GM19043 (cell line): Measurements from ENCODE around the gene ZXDC.

Source experiments
- ATAC-seq: cut with Tn5 transposase; IDR thresholded peaks from one replicate; pipeline ENCODE4 v1.9.1; 2021; ENCODE audit warnings: low read depth; ENCODE audit not compliant: unreplicated experiment

Gene ZXDC

GRCh38 chr3:126419886-126420786, 55.6 kb downstream of the ZXDC start:
- ATAC-seq, result no peak

DNA sequence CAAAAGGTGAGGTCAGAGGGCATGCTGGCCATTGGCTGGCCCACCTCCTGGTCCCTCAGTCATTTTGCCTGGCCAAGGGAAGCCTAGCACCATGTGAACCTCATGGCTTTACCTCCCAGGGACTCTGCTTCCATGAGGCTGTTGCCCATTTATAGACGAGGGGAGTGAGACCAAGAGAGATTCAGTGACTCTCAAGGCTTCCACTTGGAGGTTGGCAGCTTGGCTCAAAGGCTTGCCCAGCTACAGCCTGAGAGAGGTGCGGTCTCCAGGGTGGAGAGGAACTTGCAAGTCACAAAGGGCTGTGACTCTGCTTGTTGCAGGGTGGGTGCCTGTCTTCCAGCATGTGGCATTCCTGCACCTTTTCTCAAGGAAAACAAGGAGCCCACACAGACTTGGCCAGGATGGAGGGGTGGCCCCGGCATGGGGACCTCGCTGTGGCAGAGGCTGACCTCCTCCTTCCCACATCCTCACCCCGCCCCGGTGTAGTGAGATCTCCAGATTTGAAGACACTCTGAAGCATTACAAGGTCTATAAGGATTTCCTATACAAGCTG, 56.5 kb downstream of the ZXDC start:
- no peak for ATAC-seq

DNA sequence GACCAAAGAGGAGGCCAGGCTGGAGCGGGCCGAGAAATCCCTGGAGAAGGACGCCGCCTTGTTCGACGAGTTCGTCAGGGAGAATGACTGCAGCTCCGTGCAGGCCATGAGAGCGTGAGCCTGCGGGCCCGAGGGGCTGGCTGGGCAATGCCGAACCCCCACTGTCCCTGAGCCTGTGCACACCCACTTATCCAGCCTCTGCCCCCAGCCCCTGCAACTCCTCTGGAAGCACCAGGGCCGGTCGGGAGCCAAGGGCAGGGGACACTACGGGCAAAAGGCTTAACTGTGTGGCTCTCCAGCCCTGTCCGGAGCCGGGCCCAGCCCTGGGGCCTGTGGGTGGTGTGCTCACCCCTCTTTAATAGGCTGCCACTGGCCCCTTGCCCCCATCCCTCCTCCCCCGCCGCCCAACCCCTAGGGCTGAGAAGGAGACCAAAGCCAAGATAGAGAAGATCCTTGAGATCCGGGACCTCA, 57.0 kb downstream of the ZXDC start:
- ATAC-seq, result no peak

DNA sequence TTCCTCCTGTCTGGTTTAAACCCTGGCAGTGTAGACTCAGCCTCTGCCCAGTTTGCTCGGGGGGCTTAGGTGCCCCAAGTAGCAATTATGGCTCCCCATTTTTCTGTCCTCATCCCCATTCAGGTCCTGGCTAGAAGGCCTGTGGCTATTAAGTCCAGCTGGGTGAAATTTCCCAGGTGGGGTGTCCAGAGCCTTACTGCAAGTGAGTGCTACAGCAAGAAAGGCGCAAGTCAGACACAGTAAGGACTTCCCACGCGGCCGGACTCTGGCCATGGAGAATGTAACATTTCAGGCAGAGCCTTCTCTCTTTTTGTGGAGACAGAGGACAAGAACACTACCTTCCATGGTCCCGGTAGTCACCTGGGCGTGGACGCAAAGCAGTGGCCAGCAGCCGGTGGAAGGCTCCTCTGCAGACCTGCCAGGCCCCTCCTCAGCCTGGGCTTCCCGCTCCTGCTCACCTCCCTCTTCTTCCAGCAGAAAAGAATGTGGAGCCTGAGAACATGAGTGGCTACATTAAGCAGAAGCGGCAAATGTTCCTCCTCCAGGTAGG, 57.6 kb downstream of the ZXDC start:
- no peak for ATAC-seq

- ATAC-seq, result no peak
Observed at GRCh38 chr3:126417515-126417914, 58.2 kb downstream of the ZXDC start.

GRCh38 chr3:126416943-126417342, 58.7 kb downstream of the ZXDC start:
- no peak for ATAC-seq

DNA sequence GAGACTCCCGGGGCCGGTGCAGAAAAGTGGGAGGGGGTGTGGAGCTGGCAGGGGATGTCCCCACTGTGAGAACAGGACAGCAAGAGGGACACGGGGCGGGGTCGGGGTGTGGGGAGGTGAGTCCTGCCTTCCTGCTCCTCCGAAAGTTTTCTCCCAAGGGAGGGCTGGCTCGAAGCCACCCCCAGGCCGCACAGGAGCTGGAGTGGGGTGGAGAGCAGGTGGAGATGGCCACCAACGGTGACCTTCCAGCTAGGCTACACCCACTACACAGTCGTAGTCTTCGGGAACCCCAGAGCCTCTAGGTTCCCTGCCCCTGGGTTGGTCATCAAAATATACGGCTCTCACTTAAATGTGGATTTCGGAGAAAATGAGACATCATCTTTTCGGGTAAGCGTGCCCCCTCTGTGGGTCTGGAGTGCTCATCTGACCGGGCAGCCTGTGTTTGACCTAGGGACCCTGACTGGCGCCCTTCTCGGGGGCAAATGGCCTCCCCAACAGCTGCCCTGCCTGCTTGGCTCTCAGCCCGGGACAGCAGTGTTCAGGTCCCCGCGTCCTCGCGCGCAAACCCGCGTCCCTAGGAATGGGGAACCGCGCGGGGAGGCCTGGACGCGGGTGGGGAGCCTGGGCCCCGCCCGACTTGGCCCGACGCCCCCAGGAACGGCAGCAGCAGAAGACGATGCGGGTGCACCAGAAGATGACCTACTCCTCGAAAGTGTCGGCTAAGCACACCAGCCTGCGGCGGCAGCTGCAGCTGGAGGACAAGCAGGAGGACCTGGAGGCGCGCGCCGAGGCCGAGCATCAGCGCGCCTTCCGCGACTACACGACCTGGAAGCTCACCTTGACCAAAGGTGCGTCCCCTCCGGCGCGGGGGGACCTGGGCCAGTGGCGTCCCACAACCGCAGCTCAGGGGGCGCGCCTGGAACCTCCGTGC, 59.8 kb downstream of the ZXDC start:
- no peak for ATAC-seq

GRCh38 chr3:126414961-126415660, 60.6 kb downstream of the ZXDC start:
- no peak for ATAC-seq

GRCh38 chr3:126414406-126414805, 61.3 kb downstream of the ZXDC start:
- ATAC-seq, result no peak

GRCh38 chr3:126413693-126414080, 62.0 kb downstream of the ZXDC start:
- ATAC-seq, result no peak

- ATAC-seq, result no peak
Observed at GRCh38 chr3:126412841-126413692, 62.6 kb downstream of the ZXDC start.

GRCh38 chr3:126408099-126408498, 67.6 kb downstream of the ZXDC start:
- ATAC-seq, result no peak

- no peak for ATAC-seq
Observed at GRCh38 chr3:126407412-126408044, 68.2 kb downstream of the ZXDC start.

GRCh38 chr3:126406389-126407296, 69.0 kb downstream of the ZXDC start:
- ATAC-seq, result no peak

DNA sequence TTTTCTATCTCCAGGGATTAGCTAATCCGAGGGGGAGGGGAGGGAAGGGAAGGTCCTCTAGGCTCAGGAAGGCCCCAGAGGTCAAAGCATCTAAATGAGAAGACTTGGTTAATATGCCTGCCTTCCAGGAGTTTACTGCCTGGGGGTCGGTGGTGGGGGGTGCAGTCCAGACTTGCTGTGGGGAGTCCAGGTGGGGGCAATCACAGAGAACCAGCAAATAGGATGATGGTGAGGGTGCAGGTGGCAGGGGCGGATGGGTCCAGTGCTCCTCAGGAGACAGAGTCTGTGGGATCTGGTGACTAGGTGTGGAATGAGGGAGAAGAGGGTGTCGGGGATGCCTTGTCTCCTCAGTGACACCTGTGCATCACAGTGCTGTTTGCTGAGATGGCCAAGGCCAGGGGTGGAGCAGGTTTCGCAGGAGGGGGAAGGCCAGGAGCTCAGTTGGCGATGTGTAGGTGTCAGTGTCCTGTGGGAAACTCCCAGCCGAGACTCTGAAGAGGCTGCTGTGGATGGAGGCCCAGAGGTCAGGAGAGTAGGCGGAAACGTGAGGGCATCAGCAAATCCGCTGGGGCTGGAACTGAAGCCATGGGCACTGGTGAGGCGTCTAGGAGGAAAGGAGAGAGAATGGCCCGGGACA, 72.9 kb downstream of the ZXDC start:
- ATAC-seq, result no peak

DNA sequence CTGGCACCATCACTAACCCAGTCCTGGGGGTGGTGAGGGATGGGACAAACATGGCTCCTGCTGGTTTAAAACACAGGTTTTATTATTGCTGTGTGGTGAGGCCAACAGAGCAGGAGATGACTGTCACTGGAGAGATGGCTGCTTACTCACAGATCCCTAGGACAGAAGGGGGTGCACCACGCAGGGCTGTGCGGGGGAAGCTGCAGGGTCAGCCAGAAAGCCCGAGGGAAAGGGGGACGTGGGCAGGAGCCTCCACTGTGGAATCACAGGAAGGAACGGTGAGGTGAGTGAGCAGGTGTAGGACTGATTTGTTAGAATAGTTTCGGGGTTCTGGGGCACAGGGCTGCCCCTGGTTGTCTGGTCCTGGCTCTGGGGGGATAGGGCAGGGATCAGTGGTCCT, 73.5 kb downstream of the ZXDC start:
- no peak for ATAC-seq

DNA sequence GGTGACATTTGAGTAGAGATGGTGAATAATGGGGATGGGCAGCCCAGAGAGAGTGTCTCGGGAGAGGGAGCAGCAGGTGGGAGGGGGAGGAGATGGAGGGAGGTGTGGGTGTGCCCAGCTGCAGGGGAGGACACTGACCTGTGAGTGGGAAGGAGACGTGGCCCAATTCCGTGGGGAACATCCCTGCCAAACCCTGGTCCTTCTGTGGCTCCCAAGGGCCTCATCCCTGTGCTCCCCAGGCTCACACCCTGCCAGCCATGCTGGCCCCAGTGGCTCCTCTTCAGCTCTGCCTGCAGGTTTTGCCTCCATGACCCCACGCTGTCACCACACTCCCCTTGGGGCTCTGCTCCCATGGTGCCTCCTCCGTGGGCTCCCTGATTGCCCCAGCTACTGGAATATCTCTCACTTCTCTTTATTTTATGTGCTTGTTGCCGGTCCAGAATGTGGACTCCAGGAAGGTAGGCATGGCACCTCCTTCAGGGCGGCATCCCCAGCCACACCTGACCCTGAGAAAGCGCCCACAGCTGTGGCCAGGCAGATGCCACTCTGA, 74.0 kb downstream of the ZXDC start:
- no peak for ATAC-seq
